HG03432 (cell line): ENCODE measurements around the gene CCR5AS.

Source experiments
- ATAC-seq: cut with Tn5 transposase; IDR thresholded peaks from one replicate; pipeline ENCODE4 v1.9.1; 2021; ENCODE audit warnings: mild to moderate bottlenecking, moderate library complexity; ENCODE audit not compliant: unreplicated experiment

Gene CCR5AS

DNA sequence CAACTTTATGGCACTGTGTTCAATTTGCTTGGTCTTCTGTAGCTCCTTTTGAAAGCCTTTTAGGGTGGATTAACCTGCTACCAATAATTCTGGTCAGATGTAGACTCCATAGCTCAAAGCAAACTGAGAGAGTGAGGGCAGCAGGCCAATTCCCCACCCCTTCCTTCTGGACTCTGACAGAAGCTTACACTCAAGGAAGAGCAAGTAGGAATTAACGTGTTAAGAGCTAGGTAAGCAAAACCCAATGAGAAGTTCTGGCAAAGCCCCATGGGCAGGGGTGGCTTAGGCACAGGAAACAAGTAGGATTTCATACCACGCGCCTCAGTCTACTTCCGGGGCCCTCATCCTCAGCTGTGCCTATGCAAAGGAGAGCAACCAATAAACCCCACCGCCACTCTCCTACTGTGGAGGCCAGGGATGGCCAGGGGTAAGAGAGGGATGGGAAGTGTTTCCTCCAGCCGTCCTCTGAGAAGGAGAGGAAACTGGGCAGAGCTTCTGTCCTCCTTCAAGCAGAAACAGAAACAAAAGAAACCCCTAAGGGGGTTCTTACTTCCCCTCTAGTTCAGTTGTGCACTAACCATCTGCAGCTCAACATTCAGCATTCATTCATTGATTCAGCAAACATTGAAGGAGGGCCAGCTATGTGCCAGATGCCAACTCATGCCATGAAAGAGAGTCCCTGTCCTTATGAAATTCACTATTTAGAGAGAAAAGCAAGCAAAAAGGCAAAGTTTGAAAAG is 23.5 kb downstream of the CCR5AS start:
- no peak for ATAC-seq

GRCh38 chr3:46381625-46382024 is 25.2 kb downstream of the CCR5AS start:
- ATAC-seq: no peak

- no peak for ATAC-seq
Observed at GRCh38 chr3:46380471-46381221, 26.2 kb downstream of the CCR5AS start.

- no peak for ATAC-seq
Observed at GRCh38 chr3:46378426-46378942, 28.4 kb downstream of the CCR5AS start.

DNA sequence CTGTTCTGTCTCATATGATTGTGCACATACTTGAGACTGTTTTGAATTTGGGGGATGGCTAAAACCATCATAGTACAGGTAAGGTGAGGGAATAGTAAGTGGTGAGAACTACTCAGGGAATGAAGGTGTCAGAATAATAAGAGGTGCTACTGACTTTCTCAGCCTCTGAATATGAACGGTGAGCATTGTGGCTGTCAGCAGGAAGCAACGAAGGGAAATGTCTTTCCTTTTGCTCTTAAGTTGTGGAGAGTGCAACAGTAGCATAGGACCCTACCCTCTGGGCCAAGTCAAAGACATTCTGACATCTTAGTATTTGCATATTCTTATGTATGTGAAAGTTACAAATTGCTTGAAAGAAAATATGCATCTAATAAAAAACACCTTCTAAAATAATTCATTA is 31.1 kb downstream of the CCR5AS start:
- no peak for ATAC-seq

DNA sequence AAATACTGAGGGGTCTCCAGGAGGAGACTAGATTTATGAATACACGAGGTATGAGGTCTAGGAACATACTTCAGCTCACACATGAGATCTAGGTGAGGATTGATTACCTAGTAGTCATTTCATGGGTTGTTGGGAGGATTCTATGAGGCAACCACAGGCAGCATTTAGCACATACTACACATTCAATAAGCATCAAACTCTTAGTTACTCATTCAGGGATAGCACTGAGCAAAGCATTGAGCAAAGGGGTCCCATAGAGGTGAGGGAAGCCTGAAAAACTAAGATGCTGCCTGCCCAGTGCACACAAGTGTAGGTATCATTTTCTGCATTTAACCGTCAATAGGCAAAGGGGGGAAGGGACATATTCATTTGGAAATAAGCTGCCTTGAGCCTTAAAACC is 31.6 kb downstream of the CCR5AS start:
- no peak for ATAC-seq

- no peak for ATAC-seq
Observed at GRCh38 chr3:46374755-46375154, 32.1 kb downstream of the CCR5AS start.

DNA sequence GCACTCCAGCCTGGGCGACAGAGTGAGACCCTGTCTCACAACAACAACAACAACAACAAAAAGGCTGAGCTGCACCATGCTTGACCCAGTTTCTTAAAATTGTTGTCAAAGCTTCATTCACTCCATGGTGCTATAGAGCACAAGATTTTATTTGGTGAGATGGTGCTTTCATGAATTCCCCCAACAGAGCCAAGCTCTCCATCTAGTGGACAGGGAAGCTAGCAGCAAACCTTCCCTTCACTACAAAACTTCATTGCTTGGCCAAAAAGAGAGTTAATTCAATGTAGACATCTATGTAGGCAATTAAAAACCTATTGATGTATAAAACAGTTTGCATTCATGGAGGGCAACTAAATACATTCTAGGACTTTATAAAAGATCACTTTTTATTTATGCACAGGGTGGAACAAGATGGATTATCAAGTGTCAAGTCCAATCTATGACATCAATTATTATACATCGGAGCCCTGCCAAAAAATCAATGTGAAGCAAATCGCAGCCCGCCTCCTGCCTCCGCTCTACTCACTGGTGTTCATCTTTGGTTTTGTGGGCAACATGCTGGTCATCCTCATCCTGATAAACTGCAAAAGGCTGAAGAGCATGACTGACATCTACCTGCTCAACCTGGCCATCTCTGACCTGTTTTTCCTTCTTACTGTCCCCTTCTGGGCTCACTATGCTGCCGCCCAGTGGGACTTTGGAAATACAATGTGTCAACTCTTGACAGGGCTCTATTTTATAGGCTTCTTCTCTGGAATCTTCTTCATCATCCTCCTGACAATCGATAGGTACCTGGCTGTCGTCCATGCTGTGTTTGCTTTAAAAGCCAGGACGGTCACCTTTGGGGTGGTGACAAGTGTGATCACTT is 34.1 kb downstream of the CCR5AS start:
- ATAC-seq: no peak

DNA sequence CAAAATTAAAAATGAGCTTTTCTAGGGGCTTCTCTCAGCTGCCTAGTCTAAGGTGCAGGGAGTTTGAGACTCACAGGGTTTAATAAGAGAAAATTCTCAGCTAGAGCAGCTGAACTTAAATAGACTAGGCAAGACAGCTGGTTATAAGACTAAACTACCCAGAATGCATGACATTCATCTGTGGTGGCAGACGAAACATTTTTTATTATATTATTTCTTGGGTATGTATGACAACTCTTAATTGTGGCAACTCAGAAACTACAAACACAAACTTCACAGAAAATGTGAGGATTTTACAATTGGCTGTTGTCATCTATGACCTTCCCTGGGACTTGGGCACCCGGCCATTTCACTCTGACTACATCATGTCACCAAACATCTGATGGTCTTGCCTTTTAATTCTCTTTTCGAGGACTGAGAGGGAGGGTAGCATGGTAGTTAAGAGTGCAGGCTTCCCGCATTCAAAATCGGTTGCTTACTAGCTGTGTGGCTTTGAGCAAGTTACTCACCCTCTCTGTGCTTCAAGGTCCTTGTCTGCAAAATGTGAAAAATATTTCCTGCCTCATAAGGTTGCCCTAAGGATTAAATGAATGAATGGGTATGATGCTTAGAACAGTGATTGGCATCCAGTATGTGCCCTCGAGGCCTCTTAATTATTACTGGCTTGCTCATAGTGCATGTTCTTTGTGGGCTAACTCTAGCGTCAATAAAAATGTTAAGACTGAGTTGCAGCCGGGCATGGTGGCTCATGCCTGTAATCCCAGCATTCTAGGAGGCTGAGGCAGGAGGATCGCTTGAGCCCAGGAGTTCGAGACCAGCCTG is 35.1 kb downstream of the CCR5AS start:
- no peak for ATAC-seq

GRCh38 chr3:46370839-46371518 is 35.9 kb downstream of the CCR5AS start, which contains the start of gene CCR5:
Gene CCR5, plus strand, starts transcription at chr3:46370946. Its CDS starts 1,957 bp downstream, at chr3:46372903.
- ATAC-seq: no peak

GRCh38 chr3:46369675-46370132 is 37.2 kb downstream of the CCR5AS start:
- ATAC-seq: peak; percentile 64

DNA sequence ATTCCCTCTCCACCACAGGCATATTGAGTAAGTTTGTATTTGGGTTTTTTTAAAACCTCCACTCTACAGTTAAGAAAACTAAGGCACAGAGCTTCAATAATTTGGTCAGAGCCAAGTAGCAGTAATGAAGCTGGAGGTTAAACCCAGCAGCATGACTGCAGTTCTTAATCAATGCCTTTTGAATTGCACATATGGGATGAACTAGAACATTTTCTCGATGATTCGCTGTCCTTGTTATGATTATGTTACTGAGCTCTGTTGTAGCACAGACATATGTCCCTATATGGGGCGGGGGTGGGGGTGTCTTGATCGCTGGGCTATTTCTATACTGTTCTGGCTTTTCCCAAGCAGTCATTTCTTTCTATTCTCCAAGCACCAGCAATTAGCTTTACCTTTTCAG is 37.7 kb downstream of the CCR5AS start:
- no peak for ATAC-seq

DNA sequence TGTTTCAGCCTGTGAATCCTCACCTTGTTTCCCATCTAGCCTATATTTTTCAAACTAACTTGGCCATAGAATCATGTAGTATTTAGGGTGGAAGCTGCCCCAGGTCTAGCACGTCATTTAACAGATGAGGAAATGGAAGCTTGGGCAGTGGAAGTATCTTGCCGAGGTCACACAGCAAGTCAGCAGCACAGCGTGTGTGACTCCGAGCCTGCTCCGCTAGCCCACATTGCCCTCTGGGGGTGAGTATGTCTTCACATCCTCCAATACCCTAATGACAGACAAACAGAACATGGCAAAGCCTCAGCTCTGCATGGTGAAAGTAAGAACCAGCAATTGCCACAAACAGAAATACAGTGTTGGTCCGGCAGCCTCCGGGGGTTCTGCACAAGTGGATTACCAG is 38.3 kb downstream of the CCR5AS start:
- ATAC-seq: no peak

DNA sequence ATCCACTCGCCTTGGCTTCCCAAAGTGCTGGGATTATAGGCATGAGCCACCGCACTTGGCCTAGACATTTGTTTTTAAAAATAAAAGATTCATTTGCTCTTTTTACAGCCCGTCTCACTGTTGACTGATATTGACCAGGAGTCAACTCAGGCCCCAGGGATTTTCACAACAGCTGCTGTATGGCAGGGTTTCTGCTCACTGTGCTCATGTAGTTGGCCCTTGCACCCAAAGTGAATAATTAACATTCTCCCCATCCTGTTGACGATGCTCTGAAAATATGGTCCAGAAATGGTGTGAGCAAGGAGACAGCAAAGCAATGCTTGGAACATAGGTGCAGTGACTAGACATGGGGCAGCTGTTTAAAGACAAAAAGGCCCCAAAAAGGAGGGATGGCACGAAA is 39.1 kb downstream of the CCR5AS start:
- no peak for ATAC-seq

GRCh38 chr3:46365737-46366524 is 40.9 kb downstream of the CCR5AS start:
- ATAC-seq: no peak

DNA sequence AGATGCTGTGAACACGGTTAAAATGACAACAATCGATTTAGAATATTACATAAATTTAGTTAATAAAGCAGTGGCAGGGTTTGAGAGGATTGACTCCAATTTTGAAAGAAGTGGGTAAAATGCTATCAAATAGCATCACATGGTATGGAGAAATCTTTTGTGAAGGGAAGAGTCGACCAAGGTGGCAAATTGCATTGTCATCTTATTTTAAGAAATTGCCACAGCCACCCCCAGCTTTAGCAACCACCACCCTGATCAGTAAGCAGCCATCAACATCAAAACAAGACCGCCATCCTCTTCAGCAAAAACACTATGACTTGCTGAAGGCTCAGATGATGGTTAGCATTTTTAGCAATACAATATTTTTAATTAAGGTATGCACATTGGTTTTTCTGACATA is 41.8 kb downstream of the CCR5AS start:
- ATAC-seq: no peak

DNA sequence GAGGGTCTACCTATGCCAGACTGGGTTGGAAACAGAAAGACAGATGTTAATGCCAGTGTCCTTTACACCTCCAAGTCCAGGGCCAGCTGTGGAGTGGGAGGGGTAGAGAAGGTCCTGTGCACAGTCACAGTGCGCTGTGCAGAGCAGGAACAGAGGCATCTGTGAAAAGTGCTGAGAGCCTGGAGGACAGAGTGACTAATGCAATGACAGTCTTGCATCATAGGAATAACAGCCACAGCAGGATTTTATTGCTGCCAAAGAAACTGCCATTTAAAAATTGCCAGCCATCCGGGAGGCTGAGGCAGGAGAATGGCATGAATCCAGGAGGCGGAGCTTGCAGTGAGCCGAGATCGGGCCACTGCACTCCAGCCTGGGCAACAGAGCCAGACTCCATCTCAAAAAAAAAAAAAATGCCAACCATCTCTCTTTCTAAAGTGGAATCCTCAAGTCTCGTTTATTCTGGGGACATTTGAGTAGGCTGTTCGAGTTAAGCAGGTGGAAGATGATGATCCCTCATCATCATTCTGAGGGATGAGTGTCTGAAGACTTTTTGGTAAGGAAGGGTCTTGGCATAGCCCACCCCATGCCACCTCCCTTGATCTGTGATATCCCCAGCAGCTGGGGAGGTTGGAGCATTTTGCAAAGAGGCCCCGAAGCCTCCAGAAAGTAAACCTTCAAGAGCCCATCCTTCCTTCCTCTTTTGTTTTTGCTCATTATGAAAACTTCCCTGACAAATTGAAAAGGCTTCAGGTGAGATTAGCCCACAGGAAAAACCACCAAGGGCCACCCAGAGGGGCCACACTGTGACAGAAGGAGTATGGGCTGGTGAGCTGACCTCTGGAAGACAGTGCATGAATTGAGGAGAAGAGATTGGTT is 45.2 kb downstream of the CCR5AS start:
- ATAC-seq: no peak

DNA sequence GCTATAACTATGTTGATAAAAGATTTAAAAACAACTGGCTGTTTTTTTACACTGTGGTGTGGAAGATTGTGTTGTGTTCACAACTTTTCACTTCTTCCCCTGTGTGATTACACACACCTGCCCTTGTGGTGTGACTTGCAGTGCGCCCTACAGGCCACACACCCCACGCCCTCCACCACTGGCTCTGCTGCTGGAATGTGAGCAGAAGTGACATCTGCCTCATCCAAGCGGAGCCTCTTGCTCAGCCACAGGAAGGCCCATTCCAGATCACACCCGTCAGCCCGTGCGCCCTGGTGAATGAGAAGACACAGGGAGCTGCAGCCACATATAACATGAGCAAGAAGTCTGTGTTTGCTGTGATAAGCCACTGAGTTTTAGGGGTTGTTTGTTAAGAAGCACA is 46.0 kb downstream of the CCR5AS start:
- no peak for ATAC-seq
